Inflammatory macrophage treated with lipopolysaccharide for 1 hour (primary cell): ENCODE results near the gene ATP8A2.
A peak's percentile ranks its signal among the peaks of the same experiment; 100 is the strongest.

Experiments
- DNase-seq, 2 donors: peaks; one replicate each; pipeline ENCODE4 v3.0.0-alpha.2; 2020 to 2022

ATP8A2 gene

GRCh38 chr13:25384758-25385410, 13.1 kb downstream of the ATP8A2 start:
- DNase-seq: no peak

- no peak for DNase-seq
Observed at GRCh38 chr13:25391932-25392331, 20.2 kb downstream of the ATP8A2 start.

GRCh38 chr13:25394402-25395060, 22.8 kb downstream of the ATP8A2 start:
- no peak for DNase-seq

- no peak for DNase-seq
Observed at GRCh38 chr13:25397763-25398162, 26.0 kb downstream of the ATP8A2 start.

- DNase-seq: no peak
Observed at GRCh38 chr13:25400925-25401324, 29.2 kb downstream of the ATP8A2 start.

GRCh38 chr13:25401958-25402357, 30.2 kb downstream of the ATP8A2 start:
- DNase-seq: no peak

- no peak for DNase-seq
Observed at GRCh38 chr13:25406377-25406776, 34.6 kb downstream of the ATP8A2 start.

GRCh38 chr13:25409938-25410337, 38.2 kb downstream of the ATP8A2 start:
- DNase-seq: no peak

GRCh38 chr13:25415241-25415640, 43.5 kb downstream of the ATP8A2 start:
- DNase-seq: no peak

GRCh38 chr13:25417535-25417934, 45.8 kb downstream of the ATP8A2 start:
- no peak for DNase-seq

GRCh38 chr13:25420161-25420560, 48.4 kb downstream of the ATP8A2 start:
- DNase-seq: no peak

- DNase-seq: no peak
Observed at GRCh38 chr13:25421612-25422011, 49.8 kb downstream of the ATP8A2 start.

GRCh38 chr13:25422153-25422552, 50.4 kb downstream of the ATP8A2 start:
- DNase-seq: no peak

- no peak for DNase-seq
Observed at GRCh38 chr13:25423831-25424230, 52.1 kb downstream of the ATP8A2 start.

GRCh38 chr13:25429466-25429865, 57.7 kb downstream of the ATP8A2 start:
- DNase-seq: no peak

- no peak for DNase-seq
Observed at GRCh38 chr13:25432691-25433090, 60.9 kb downstream of the ATP8A2 start.

GRCh38 chr13:25440061-25440460, 68.3 kb downstream of the ATP8A2 start:
- peak; percentile 2 to 3 for DNase-seq

GRCh38 chr13:25446261-25446660, 74.5 kb downstream of the ATP8A2 start:
- no peak for DNase-seq

GRCh38 chr13:25447396-25447795, 75.6 kb downstream of the ATP8A2 start:
- no peak for DNase-seq

- no peak for DNase-seq
Observed at GRCh38 chr13:25453850-25454365, 82.1 kb downstream of the ATP8A2 start.

GRCh38 chr13:25455146-25455545, 83.4 kb downstream of the ATP8A2 start:
- DNase-seq: no peak

- DNase-seq: no peak
Observed at GRCh38 chr13:25457566-25457965, 85.8 kb downstream of the ATP8A2 start.

- DNase-seq: no peak
Observed at GRCh38 chr13:25462301-25463125, 90.7 kb downstream of the ATP8A2 start.

GRCh38 chr13:25463496-25463895, 91.7 kb downstream of the ATP8A2 start:
- no peak for DNase-seq
